ENCODE data around the gene SLC5A6. TPM values are rescaled to one million over a fixed set of nuclear protein-coding genes. Genes with fewer than 3 reads are reported as not detected.

SLC5A6 gene
- total RNA-seq, 1 experiment from 2014 or later = 122 TPM

DNA sequence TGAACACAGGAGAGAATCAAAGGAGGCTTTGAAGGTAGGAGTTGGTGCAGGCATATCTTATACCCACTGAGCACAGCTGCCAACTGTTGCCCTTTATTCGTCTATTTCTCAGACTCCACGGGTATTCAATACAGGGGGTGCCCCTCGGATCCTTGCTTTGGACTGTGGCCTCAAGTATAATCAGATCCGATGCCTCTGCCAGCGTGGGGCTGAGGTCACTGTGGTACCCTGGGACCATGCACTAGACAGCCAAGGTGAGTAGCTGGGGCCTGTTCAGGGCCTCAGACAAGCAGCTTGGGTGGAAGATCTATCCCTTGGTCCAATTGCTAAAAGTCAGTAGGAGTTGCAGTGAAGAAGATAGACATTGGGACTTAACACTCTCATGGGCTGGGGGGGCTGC lies 10.3 kb upstream of the SLC5A6 start:
- H2AFZ ChIP-seq (ENCODE audit: low read length) = no peak overlapping the region
- H3K9me3 Mint-ChIP-seq = peaks cover 0 to 1% of the 10 kb centered on the region in 2 experiments; a peak in 1 of 5 replicates
- no peak overlapping the region for H3K4ac ChIP-seq (ENCODE audit: low read depth, low read length)
- no peak overlapping the region for H3T11ph ChIP-seq (ENCODE audit: low read length)
- H2BK120ac ChIP-seq (ENCODE audit: low read depth, low read length, poor library complexity, severe bottlenecking) = no peak overlapping the region
- no peak for DNase-seq
- peaks cover 67 to 95% (median 90%) of the 10 kb centered on the region in 3 experiments for H3K36me3 Mint-ChIP-seq (ENCODE audit: insufficient read depth in 1 of 3, low read depth in 3 of 3)
- H3K9ac ChIP-seq (ENCODE audit: extremely low read depth, insufficient read length, low read length) = no peak overlapping the region
- H2BK5ac ChIP-seq (ENCODE audit: insufficient read length, low read length) = no peak overlapping the region
- H4K8ac ChIP-seq (replicated peaks; ENCODE audit: insufficient read length, low read depth, low read length) = no peak overlapping the region
- H3K27me3 ChIP-seq (ENCODE audit: insufficient read depth, low read length) = no peaks in the 10 kb centered on the region
- no peak overlapping the region for H4K91ac ChIP-seq (ENCODE audit: insufficient read length, low read depth, low read length)
- H3K27me3 Mint-ChIP-seq (ENCODE audit: low read depth) = no peaks in the 10 kb centered on the region
- no peaks in the 10 kb centered on the region for H3K9me3 ChIP-seq (ENCODE audit: control insufficient read depth, low read depth, low read length)
- TF ChIP-seq CTCF (conservative IDR thresholded peaks at IDR 0.05) = no peak
- no peak overlapping the region for H3K56ac ChIP-seq (ENCODE audit: insufficient read length, low read depth, low read length)
- peaks cover 6% of the 10 kb centered on the region for H3K23me2 ChIP-seq (ENCODE audit: insufficient read length, low read depth, low read length, poor library complexity, severe bottlenecking)
- H3K4me2 ChIP-seq (ENCODE audit: insufficient read depth, insufficient read length, low read length) = no peak overlapping the region
- no peaks in the 10 kb centered on the region for H4K20me1 ChIP-seq (ENCODE audit: control insufficient read depth, insufficient read depth, insufficient read length)
- WGBS (ENCODE audit: extremely low coverage, insufficient read length, low lambda C conversion rate) = no CpG with 5 or more reads among the region's 5 CpGs
- no peak overlapping the region for H2BK20ac ChIP-seq (ENCODE audit: low read depth, low read length, poor library complexity, severe bottlenecking)
- H4K5ac ChIP-seq (ENCODE audit: insufficient read length, low read depth, low read length) = no peak overlapping the region
- H2AK5ac ChIP-seq (ENCODE audit: insufficient read length, low read length) = no peak overlapping the region
- H2BK15ac ChIP-seq (ENCODE audit: low read depth, low read length) = no peak overlapping the region
- H3K27ac Mint-ChIP-seq = no peak overlapping the region; a peak in 1 of 7 replicates
- peaks cover 12 to 15% of the 10 kb centered on the region in 2 experiments for H3K4me1 Mint-ChIP-seq
- no peak overlapping the region for H2BK12ac ChIP-seq (ENCODE audit: insufficient read length, low read depth, low read length)
- H3K14ac ChIP-seq (ENCODE audit: insufficient read depth, low read length) = no peak overlapping the region
- H3K23ac ChIP-seq (ENCODE audit: insufficient read length, low read depth, low read length) = no peak overlapping the region
- H3K79me2 ChIP-seq (ENCODE audit: insufficient read depth, low read length) = peaks cover 12% of the 10 kb centered on the region; the same call in 1 of the 2 replicates
- no peak overlapping the region; a peak in 1 of 5 replicates for H3K4me3 Mint-ChIP-seq
- H3K18ac ChIP-seq (ENCODE audit: insufficient read length, low read depth, low read length) = no peak overlapping the region
- H3K4me1 ChIP-seq (ENCODE audit: insufficient read depth, low read length) = peaks cover 4% of the 10 kb centered on the region; the same call in 1 of the 2 replicates
- no peak overlapping the region for H3K27ac ChIP-seq (ENCODE audit: insufficient read length, low read depth, low read length)
- no peaks in the 10 kb centered on the region for H3K79me1 ChIP-seq (ENCODE audit: insufficient read depth, low read depth, low read length, poor library complexity, severe bottlenecking)
